GM19023 (cell line): Measurements from ENCODE around the gene AMN1.
A peak's percentile ranks its signal among the peaks of the same experiment; 100 is the strongest.
"Not testable (repeated sequence)": the region's sequence is repeated elsewhere in the genome, so short reads cannot be mapped to it uniquely, and the experiment has no call there.

ENCODE experiments used
- ATAC-seq: cut with Tn5 transposase; IDR thresholded peaks from one replicate; pipeline ENCODE4 v1.9.1; 2021; ENCODE audit warnings: mild to moderate bottlenecking, moderate library complexity; ENCODE audit not compliant: unreplicated experiment

AMN1 gene

GRCh38 chr12:31733549-31734432, 5.0 kb upstream of the AMN1 start:
- ATAC-seq, result not testable (repeated sequence)

- ATAC-seq, result no peak
Measured at GRCh38 chr12:31732926-31733548, 4.2 kb upstream of the AMN1 start.

- ATAC-seq, result not testable (repeated sequence)
Measured at GRCh38 chr12:31731203-31731602, 2.4 kb upstream of the AMN1 start.

- ATAC-seq, result no peak
Measured at GRCh38 chr12:31729705-31730104, 884 bp upstream of the AMN1 start.

- ATAC-seq, result peak; percentile 4
Measured at GRCh38 chr12:31728289-31728916, 418 bp downstream of the AMN1 start.

- no peak for ATAC-seq
Measured at GRCh38 chr12:31727192-31727591, 1.6 kb downstream of the AMN1 start.

- ATAC-seq, result no peak
Measured at GRCh38 chr12:31726575-31726974, 2.2 kb downstream of the AMN1 start.

- no peak for ATAC-seq
Measured at GRCh38 chr12:31724557-31724956, 4.3 kb downstream of the AMN1 start.

- ATAC-seq, result no peak
Measured at GRCh38 chr12:31722580-31722979, 6.2 kb downstream of the AMN1 start.

GRCh38 chr12:31718542-31719198, 10.2 kb downstream of the AMN1 start:
- not testable (repeated sequence) for ATAC-seq

- not testable (repeated sequence) for ATAC-seq
Measured at GRCh38 chr12:31716998-31717397, 11.8 kb downstream of the AMN1 start.

- peak; percentile 60 for ATAC-seq
Measured at GRCh38 chr12:31715283-31715825, 13.5 kb downstream of the AMN1 start.

- ATAC-seq, result peak; percentile 30
Measured at GRCh38 chr12:31714406-31715271, 14.2 kb downstream of the AMN1 start.

GRCh38 chr12:31712877-31713276, 15.9 kb downstream of the AMN1 start:
- no peak for ATAC-seq

GRCh38 chr12:31710021-31710818, 18.6 kb downstream of the AMN1 start:
- no peak for ATAC-seq

GRCh38 chr12:31708118-31708517, 20.7 kb downstream of the AMN1 start:
- ATAC-seq, result not testable (repeated sequence)

GRCh38 chr12:31705621-31706020, 23.2 kb downstream of the AMN1 start:
- ATAC-seq, result no peak

- ATAC-seq, result no peak
Measured at GRCh38 chr12:31702047-31702446, 26.8 kb downstream of the AMN1 start.

- not testable (repeated sequence) for ATAC-seq
Measured at GRCh38 chr12:31689921-31690320, 38.9 kb downstream of the AMN1 start.
